HG03108 (cell line): Measurements from ENCODE around the gene ABCF1.
A peak's percentile ranks its signal among the peaks of the same experiment; 100 is the strongest.

Experiments
- ATAC-seq: cut with Tn5 transposase; IDR thresholded peaks from one replicate; pipeline ENCODE4 v1.9.1; 2021; ENCODE audit warnings: moderate library complexity; ENCODE audit not compliant: unreplicated experiment

ABCF1 gene

GRCh38 chr6:30556906-30557682, 14.1 kb upstream of the ABCF1 start, which contains the start of gene PRR3:
Gene PRR3 (plus strand): TSS chr6:30557295. CDS start chr6:30557345, 50 bp downstream.
- peak; percentile 50 for ATAC-seq

GRCh38 chr6:30557683-30557981, 13.6 kb upstream of the ABCF1 start:
- ATAC-seq, result no peak

GRCh38 chr6:30560930-30561329, 10.3 kb upstream of the ABCF1 start:
- no peak for ATAC-seq

GRCh38 chr6:30562470-30563425, 8.5 kb upstream of the ABCF1 start:
- no peak for ATAC-seq

GRCh38 chr6:30564114-30564513, 7.1 kb upstream of the ABCF1 start:
- ATAC-seq, result no peak

GRCh38 chr6:30565772-30566171, 5.5 kb upstream of the ABCF1 start:
- no peak for ATAC-seq

GRCh38 chr6:30568245-30568644, 3.0 kb upstream of the ABCF1 start:
- no peak for ATAC-seq

GRCh38 chr6:30570263-30570662, 979 bp upstream of the ABCF1 start:
- no peak for ATAC-seq

GRCh38 chr6:30570740-30571074, 535 bp upstream of the ABCF1 start:
- ATAC-seq, result peak; percentile 12

GRCh38 chr6:30571762-30572082, 480 bp downstream of the ABCF1 start:
- no peak for ATAC-seq

- no peak for ATAC-seq
These were observed 906 bp downstream of the ABCF1 start for GRCh38 chr6:30572148-30572547.

- ATAC-seq, result no peak
These were observed 1.9 kb downstream of the ABCF1 start for GRCh38 chr6:30573113-30573512.

GRCh38 chr6:30578051-30578450, 6.8 kb downstream of the ABCF1 start:
- ATAC-seq, result no peak

GRCh38 chr6:30583921-30584320, 12.7 kb downstream of the ABCF1 start:
- no peak for ATAC-seq

- ATAC-seq, result no peak
These were observed 18.6 kb downstream of the ABCF1 start for GRCh38 chr6:30589754-30590358.

- no peak for ATAC-seq
These were observed 19.3 kb downstream of the ABCF1 start for GRCh38 chr6:30590509-30590908.

- no peak for ATAC-seq
These were observed 19.8 kb downstream of the ABCF1 start for GRCh38 chr6:30591008-30591407.

GRCh38 chr6:30592287-30592686, 21.0 kb downstream of the ABCF1 start:
- no peak for ATAC-seq

GRCh38 chr6:30597315-30598144, 26.3 kb downstream of the ABCF1 start:
- peak; percentile 65 for ATAC-seq

- no peak for ATAC-seq
These were observed 27.8 kb downstream of the ABCF1 start for GRCh38 chr6:30598912-30599624.
